HG03103 (cell line): ENCODE data around the gene PUM2.
"Not testable (repeated sequence)": the region's sequence is repeated elsewhere in the genome, so short reads cannot be mapped to it uniquely, and the experiment has no call there.

ENCODE experiments used
- ATAC-seq: cut with Tn5 transposase; IDR thresholded peaks from one replicate; pipeline ENCODE4 v1.9.1; 2021; ENCODE audit warnings: low read depth; ENCODE audit not compliant: unreplicated experiment

The PUM2 gene

DNA sequence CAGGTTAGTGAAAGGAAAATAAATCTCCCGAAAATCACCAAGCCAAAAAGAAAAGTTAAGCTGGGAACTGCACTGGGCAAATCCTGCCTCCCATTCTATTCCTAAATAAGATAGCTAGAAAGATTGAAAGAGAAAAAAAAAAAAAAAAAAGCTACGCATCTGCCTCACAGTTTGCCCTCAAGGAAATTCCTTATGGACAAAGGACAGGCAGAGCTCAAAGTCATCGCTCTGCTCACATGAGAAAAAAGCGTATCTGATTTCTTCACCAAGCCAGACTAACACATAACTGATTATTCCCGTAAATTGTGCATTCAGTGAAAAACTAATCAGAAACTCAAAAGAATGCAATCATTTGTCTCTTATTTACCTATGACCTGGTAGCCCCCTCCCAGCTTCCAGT, 50.0 kb downstream of the PUM2 start:
- ATAC-seq, result no peak

DNA sequence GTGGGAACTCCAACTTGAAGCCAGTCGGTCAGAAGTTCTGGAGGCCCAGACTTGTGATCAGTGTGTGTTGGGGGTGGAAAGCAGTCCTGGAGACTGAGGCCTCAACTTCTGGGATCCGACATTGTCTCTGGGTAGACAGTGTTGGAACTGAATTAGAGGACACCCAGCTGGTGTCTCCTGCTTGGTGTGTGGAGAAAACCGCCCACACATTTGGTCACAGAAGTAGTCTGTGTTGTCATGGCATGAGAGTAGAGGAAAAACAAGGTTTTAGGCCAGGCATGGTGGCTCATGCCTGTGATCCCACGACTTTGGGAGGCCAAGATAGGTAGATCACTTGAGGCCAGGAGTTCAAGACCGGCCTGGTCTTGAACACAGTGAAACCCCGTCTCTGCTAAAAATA, 51.5 kb downstream of the PUM2 start:
- no peak for ATAC-seq

DNA sequence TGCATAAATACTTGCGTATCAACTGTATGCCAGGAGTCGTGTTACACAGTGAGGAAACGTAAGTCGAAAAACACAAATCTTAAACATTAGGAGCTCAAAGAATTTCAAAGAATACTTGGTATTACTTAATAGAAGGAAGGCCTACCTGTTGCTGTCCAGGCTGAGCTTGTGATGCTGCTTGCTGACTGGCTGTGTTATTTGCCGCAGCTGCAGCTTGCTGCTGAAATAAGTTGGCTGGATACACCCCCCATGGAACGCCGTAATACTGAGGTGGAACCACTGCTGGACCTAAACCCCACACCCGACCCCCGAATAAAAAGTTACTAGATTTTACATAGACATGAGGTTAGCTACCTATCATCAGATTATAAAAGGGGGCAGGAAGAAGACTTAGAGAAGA, 56.4 kb downstream of the PUM2 start:
- no peak for ATAC-seq

DNA sequence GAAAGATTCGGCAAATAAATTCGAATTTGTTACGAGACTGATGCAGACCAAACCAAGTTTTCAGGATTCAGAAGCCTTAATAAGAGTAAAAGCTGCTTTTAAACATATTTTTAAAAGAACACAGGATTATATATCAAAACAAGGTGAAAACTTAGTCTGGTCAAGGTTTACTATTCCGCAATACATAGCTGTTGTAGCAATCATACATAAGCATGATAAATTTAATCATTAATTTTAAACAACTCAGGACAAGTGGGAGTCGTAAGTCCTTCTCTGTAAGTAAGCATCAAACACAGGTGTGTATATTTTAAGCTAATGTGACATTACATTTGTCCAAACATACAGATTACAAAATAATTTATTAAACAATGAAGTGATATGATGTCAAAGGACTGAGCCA, 57.7 kb downstream of the PUM2 start:
- no peak for ATAC-seq

DNA sequence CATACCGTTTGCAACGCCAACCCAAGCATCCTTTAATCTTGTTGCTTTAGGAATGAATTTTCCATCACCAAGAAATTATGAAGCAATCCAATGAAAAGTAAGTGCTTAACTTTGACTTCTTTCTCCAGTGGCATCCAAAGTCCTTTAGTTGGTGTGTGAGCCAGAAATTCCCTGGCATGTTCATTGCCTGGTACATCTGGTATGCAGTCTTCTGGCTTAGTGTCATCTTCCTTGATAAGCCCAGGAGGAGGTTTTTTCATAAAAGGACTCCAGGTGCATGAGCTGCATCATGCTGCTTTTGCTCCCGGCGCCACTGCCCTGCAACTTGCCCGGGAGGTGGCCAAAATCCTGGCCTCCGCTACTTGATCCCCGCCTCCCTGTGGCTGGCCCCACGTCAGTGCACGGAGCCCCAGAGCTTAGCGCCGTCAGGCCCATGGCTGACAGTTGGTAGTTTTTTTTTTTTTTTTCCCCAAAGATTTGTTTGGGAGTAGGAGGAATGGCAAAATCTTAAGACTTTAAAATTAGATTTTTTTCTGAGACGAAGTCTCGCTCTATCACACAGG, 58.7 kb downstream of the PUM2 start:
- no peak for ATAC-seq

DNA sequence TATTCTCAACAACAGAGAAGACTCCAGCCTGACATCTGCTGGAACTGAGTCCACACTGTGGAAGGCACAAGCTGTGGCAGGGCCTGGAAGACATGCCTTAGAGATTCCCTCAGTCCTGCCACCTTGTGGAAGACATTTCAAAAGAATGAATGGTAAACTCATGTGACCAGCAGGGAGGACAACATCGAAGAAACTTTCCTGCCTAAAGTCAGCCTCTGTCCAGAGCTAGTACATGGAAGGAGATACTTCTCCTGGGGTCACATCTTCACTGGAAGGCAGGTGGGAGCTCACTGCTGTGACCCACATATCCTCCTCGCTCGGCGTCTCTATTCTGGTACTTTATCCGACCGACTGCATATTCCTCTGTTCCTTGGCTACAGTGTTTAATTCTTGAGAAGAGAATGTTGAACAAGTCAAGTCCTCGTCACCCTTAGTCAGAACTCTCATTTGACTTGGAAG, 59.5 kb downstream of the PUM2 start:
- ATAC-seq, result no peak

DNA sequence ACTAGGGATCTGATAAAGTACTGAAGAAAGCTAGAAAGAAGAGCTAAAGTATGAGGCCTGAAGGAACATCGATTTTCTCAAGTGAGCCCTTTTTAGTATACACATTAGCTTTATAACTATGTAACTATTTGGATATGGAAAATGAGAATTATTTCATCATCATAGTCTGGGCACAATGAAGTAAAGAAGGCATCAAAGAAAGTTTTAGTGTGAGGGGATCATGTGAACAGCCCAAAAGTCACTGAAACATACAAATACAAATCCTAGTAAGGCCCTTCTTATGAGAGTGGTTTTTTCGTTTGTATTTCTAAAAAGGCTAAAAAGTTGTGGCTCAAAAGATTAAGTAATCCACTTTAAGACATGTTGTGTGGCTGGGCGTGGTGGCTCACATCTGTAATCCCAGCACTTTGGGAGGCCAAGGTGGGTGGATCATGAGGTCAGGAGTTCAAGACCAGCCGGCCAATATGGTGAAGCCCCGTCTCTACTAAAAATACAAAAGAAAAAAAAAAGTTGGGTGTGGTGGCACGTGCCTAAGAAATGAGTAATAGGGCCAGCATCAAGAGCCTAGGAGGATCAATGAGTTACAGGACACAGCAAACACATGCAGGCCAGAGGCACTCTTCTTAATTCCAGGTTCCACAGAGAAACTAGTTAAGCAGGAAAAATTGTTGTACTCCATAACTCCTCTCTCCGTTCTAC, 61.9 kb downstream of the PUM2 start:
- ATAC-seq, result no peak

DNA sequence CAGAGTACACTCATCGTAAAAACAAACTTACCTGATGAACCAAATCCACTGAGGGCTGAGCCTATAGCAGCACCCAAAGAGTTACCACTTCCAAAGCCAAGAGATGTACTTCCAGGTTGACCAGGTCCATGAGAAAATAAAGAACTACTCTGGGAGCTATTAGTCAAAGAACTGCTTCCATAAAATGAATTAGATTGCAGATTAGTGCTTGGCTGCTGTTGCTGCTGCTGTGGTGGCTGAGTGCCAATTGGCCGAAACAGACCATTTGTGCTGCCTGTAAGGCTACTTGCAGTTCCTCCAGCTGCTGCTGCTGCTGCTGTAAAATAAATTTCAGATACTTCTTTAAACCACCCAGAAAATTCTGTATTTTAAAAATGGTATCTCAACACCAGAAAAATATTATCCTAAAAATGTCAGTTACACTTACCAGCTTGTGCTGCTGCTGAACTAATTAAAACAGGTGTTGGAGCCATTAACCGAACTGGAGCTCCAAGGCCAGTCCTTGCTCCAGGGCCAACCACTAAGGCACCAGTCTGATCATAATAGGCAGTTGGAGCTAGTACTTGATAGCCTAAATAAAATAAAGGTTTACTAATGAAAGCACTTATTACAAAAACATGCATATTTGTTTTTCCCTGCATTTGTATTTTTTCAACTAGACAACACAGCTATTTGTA, 67.6 kb downstream of the PUM2 start:
- ATAC-seq, result no peak

DNA sequence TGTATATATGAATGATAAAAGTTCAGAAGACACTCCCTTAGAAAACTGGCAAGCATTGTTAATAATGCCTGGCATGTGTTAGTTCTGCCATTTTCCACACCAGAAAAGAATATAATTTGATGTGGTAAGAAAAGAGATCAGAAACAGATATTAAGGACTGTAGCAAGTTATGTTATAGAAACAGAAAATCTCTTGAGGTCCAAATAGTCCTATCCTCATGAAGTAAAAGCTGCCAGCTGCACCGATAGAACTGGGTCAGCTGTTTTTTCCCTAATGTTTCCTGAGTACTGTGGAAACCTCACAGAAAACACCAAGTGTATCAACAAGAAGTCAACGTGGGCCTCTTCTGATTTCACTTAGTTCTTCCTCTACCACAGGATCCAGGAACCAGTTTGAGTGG, 68.8 kb downstream of the PUM2 start:
- no peak for ATAC-seq

DNA sequence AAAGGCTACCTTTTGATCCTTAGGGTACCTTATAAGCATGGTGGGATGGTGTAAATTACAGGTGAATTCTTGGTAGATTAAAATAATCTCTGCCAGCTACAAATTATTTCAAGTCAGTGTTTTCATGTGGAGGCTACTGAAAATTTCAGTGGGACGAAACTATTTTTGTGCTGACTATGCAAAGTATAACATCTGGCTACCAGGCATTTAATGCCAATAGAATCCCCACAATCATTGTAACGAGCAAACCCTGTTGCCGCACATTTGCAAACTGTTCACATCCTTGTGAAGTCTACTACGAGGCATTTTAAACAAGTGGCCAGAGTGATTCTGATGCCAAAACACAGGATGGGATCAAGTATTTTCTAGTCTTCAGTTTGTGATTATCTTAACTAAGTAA, 77.6 kb downstream of the PUM2 start:
- ATAC-seq, result no peak

DNA sequence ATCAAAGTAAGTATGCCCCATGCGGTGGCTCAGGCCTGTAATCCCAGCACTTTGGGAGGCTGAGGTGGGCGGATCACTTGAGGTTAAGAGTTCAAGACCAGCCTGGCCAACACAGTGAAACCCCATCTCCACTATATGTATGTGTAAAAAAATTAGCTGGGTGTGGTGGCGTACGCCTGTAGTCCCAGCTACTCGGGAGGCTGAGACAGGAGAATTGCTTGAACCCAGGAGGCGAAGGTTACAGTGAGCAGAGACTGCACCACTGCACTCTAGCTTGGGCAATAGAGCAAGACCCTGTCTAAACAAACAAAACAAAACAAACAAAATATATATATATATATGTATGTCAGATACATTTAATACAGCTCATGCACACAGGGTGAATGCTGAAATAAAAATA, 82.3 kb downstream of the PUM2 start:
- not testable (repeated sequence) for ATAC-seq

DNA sequence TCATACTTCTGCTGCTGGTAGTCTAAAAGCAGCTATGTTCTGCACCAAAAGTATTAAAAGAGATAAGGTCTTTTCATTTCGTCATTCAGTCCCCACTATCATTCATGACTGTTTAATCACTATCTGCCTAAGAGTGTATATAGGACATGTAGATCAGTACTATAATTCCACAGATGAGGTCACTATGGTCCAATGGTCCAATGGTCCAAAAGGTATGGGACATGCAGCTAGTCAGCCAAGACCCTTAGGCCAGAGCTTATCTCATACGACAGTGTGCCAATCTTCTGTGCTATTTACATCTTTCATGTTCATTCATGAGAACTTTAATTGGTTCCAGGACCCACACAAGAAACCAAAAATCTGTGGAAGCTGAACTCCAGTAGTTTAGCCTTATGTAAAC, 83.1 kb downstream of the PUM2 start:
- no peak for ATAC-seq

DNA sequence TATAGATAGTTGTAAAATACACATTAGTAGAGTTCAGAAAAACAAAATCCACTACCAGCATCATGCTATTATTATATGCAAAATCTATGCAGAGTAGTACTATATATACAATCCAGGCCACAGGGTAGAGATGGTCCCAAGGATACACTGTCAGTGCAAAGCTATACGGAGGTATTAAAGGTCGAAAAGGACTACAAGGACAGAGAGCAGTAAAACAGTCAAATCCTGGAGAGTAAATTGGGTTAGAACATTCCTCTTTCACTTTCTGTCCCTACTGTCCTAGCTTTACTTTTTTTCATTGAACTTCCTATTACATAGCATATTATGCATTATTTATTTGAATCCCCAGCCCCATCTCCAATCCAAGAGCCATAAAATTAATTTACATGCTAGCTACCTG, 86.0 kb downstream of the PUM2 start:
- no peak for ATAC-seq

DNA sequence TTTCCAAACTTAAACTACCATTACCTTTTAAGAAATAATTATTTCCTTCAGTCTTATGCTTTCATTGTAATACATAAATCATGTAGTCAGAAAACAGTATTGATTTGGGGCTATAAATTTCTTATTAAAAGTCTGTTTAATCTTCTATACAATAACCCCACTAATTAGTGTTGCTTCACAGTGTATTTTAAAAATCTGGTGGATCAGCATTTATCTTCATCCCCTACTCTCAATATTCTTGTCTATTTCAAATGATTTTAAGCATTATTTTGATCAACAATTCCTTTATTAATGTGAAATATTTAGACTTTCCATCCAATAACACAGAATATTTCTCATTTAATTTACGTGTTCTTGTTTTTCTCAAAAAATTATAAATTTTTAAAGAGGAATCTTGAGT, 93.2 kb downstream of the PUM2 start:
- no peak for ATAC-seq

DNA sequence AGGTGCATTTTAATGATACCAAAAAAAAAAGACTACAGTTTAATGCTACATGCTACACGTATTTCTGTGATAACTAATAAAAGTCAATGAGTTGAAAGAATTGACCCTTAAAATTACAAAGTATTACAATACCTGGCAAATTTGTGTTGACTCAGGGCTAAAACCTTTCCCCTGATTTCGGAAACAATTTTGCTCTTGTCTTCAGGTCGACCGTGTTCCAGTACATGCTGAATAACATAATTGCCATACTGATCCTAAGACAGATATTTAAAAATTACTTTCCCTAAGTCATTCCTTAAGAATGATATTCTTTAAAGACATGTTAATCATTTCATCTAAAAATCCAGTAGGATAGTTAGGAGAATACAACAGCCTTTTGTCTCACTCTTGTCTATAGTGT, 95.9 kb downstream of the PUM2 start:
- no peak for ATAC-seq

DNA sequence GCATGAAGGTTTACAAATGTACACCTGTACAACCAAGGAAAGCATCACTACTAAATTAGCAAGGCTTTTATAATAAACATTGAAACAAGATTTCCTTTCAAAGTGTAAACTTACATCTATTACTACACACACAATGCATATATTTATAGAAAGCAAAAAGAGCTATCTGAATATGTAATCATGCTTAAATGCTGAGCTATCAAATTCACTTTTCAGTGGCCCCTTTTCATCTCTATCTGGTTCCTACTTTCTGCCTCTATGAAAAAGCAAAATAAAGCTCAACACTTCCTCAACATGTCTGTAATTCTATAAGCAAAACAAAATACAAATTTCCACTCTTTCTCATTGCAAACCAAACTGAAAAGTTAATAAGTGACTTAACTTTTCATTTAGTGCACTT, 100.2 kb downstream of the PUM2 start:
- ATAC-seq, result no peak

DNA sequence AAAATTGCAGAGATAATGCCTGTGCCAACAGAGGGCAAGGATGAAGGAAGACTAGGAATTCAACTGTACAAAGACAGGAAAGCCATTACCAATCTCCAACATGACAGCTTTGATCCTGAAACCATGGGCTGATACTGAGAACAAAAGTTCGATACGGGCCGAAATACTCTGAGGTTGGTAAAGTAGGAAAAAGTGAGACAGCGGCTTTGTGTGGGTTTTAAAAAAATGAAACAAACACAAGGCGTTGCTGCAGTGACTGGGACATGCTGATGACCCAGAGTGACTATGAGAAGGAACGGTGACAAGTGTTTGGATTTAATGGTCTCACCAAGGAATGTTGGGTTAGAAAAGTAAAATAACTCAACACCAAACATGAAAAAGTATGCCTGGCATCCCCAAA, 101.5 kb downstream of the PUM2 start:
- ATAC-seq, result no peak

DNA sequence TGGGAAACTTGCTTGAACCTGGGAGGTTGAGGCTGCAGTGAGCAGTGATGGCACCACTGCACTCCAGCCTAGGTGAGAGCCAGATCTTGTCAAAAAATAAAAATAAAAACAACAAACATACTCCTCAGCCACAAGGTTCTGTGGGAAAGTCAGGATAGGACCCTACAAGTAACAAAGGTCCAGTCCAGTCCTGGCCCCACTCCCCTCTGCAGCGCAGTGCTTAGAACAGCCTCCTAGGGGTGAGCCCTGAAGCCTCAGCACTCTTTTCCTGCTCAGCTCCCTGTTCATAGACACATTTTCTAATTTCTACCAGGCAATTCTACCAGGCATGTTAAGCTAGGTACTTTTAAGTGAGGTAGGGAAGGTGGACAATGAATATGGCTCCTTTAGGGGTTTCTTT, 103.6 kb downstream of the PUM2 start:
- no peak for ATAC-seq

DNA sequence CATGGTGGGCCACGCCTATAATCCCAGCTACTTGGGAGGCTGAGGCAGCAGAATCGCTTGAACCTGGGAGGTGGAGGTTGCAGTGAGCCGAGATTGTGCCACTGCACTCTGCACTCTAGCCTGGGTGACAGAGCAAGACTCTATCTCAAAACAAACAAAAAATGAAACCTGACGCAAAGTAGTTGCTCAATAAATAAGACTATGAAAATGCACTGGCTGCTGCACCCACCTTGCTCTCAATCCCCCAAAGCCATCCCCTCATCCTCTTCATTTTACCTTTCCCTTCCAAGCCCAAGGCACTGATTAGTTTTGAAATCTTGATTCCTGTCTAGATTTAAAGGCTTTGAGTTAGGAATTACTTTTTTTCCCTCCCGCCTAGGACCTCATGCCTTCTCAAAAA, 107.0 kb downstream of the PUM2 start:
- ATAC-seq, result not testable (repeated sequence)

DNA sequence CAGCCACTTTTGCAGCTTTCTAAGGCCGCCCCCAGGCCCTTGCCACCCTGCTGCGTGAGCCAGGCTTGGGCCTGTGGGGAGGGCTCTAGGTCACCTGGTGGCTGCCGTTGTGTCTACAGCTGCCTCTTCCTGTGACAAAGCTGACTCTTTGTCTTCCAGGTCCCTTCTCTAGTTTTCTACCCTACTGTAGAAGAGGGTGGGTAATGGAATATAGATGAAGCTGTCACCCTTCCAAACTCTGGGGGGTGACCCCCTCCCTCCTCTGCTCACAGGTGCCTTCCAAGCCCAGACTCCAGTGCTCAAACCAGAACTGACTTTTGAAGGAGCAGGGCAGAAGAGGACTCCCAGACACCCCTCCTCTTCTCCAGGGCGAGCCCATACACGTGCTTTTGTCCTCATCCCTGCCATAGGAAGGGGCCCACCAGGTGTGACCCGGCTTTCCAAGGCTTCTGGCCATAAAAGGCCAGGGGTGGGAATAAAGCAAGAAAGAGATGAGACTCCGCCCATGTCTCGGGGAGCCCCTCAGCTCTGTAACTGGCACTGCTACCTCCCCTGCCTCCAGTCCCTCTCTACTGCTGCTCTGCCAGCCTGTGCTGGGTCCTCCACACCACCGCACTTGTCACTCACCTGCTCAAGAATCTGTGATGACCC, 107.8 kb downstream of the PUM2 start:
- no peak for ATAC-seq

DNA sequence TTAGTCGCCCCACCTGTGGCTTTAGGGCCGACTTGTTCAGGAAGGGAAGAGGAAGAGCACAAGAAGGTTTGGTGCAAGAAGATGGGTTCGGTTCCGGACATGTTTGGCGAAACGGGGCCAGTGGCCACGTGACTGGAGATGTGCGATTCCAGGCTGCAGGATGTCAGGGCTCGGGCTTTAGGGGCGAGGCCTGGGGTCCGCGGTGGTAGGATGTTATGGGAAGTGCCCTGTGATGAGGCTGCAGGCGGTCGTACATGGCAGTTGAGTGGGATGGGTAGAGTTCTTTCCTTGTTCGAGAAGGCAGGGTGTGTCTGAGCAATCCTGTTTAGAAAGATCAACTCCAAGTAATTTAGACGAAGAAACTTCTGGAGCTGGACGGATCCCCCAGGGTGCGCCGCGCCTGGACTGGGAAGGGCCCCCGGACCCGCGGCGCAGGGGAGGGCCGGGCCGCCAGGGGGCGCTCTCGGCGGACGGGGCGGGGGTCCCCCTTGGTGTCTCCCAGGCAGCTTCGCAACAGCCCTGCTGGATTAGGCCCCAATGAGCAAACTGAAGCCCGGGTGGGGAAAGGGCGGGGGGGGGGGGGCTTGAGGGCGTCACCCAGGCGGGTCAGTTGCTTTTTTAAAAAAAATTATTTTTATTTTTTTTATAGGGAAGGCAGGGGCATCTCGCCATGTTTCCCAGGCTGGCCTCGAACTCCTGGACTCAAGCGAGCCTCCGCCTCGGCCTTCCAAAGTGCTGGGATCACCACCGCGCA, 108.5 kb downstream of the PUM2 start:
- no peak for ATAC-seq
